IPS-15b (cell line): Measurements from ENCODE around the gene MRPS11.

ENCODE experiments used
- H3K27me3 ChIP-seq: one replicate; pipeline ENCODE4 v1.6.1; 2013; ENCODE audit warnings: low read length; ENCODE audit not compliant: control insufficient read depth, insufficient read depth
- H3K36me3 ChIP-seq: one replicate; pipeline ENCODE4 v1.6.1; 2013; ENCODE audit warnings: low read length; ENCODE audit not compliant: control insufficient read depth, insufficient read depth
- H3K4me1 ChIP-seq: one replicate; pipeline ENCODE4 v1.6.1; 2013; ENCODE audit warnings: mild to moderate bottlenecking, low read length; ENCODE audit not compliant: control insufficient read depth, insufficient read depth
- H3K4me3 ChIP-seq: one replicate; pipeline ENCODE4 v1.5.1; 2013; ENCODE audit warnings: low read depth, low read length
- H3K9ac ChIP-seq: one replicate; pipeline ENCODE4 v1.6.1; 2013; ENCODE audit warnings: low read depth, mild to moderate bottlenecking, low read length
- H3K9me3 ChIP-seq: one replicate; pipeline ENCODE4 v1.6.1; 2013; ENCODE audit warnings: mild to moderate bottlenecking, low read length; ENCODE audit not compliant: control insufficient read depth, insufficient read depth

Gene MRPS11

GRCh38 chr15:88479169-88479568, 11.7 kb downstream of the MRPS11 start:
- H3K9me3 ChIP-seq: no peaks in the 10 kb centered on the region
- H3K4me3 ChIP-seq: no peak overlapping the region
- peaks cover 5% of the 10 kb centered on the region for H3K4me1 ChIP-seq
- H3K27me3 ChIP-seq: no peaks in the 10 kb centered on the region
- no peaks in the 10 kb centered on the region for H3K36me3 ChIP-seq
- no peak overlapping the region for H3K9ac ChIP-seq

GRCh38 chr15:88480981-88481380, 13.5 kb downstream of the MRPS11 start:
- Histone ChIP-seq H3K4me3 (no peak overlapping the region), H3K36me3 (no peaks in the 10 kb centered on the region), H3K27me3 (no peaks in the 10 kb centered on the region), H3K9ac (no peak overlapping the region), H3K9me3 (no peaks in the 10 kb centered on the region), H3K4me1 (peaks cover 22% of the 10 kb centered on the region)

- no peak overlapping the region for H3K9ac ChIP-seq
- H3K4me1 ChIP-seq: peaks cover 22% of the 10 kb centered on the region
- no peak overlapping the region for H3K4me3 ChIP-seq
- no peaks in the 10 kb centered on the region for H3K36me3 ChIP-seq
- no peaks in the 10 kb centered on the region for H3K9me3 ChIP-seq
- H3K27me3 ChIP-seq: no peaks in the 10 kb centered on the region
Measured at GRCh38 chr15:88482263-88482662, 14.8 kb downstream of the MRPS11 start.

GRCh38 chr15:88484682-88485331, 17.3 kb downstream of the MRPS11 start:
- Histone ChIP-seq H3K4me3 (no peak overlapping the region), H3K9me3 (no peaks in the 10 kb centered on the region), H3K4me1 (peaks cover 30% of the 10 kb centered on the region), H3K9ac (no peak overlapping the region), H3K36me3 (no peaks in the 10 kb centered on the region), H3K27me3 (no peaks in the 10 kb centered on the region)

- Histone ChIP-seq H3K9ac (peak overlapping the region; percentile 30), H3K4me1 (peaks cover 29% of the 10 kb centered on the region), H3K36me3 (no peaks in the 10 kb centered on the region), H3K27me3 (no peaks in the 10 kb centered on the region), H3K9me3 (no peaks in the 10 kb centered on the region), H3K4me3 (no peak overlapping the region)
Measured at GRCh38 chr15:88487178-88487795, 19.8 kb downstream of the MRPS11 start.

- Histone ChIP-seq H3K4me1 (peaks cover 29% of the 10 kb centered on the region), H3K27me3 (no peaks in the 10 kb centered on the region), H3K4me3 (no peak overlapping the region), H3K36me3 (no peaks in the 10 kb centered on the region), H3K9me3 (no peaks in the 10 kb centered on the region), H3K9ac (peak overlapping the region; percentile 30)
Measured at GRCh38 chr15:88487796-88488523, 20.5 kb downstream of the MRPS11 start.

- Histone ChIP-seq H3K9me3 (no peaks in the 10 kb centered on the region), H3K36me3 (no peaks in the 10 kb centered on the region), H3K9ac (no peak overlapping the region)
Measured at GRCh38 chr15:88489321-88489720, 21.8 kb downstream of the MRPS11 start.

GRCh38 chr15:88490036-88490435, 22.5 kb downstream of the MRPS11 start:
- Histone ChIP-seq H3K27me3 (no peaks in the 10 kb centered on the region), H3K9ac (no peak overlapping the region), H3K4me1 (peaks cover 18% of the 10 kb centered on the region), H3K36me3 (no peaks in the 10 kb centered on the region), H3K4me3 (no peak overlapping the region), H3K9me3 (no peaks in the 10 kb centered on the region)

More at GRCh38 chr15:88489321-88489720, 21.8 kb downstream of the MRPS11 start:
- H3K4me3 ChIP-seq: no peak overlapping the region
- no peaks in the 10 kb centered on the region for H3K27me3 ChIP-seq
- peaks cover 24% of the 10 kb centered on the region for H3K4me1 ChIP-seq

- Histone ChIP-seq H3K4me3 (no peak overlapping the region), H3K9me3 (no peaks in the 10 kb centered on the region), H3K27me3 (no peaks in the 10 kb centered on the region), H3K4me1 (peaks cover 9% of the 10 kb centered on the region), H3K9ac (no peak overlapping the region), H3K36me3 (no peaks in the 10 kb centered on the region)
Measured at GRCh38 chr15:88491158-88491557, 23.6 kb downstream of the MRPS11 start.

- H3K9me3 ChIP-seq: no peaks in the 10 kb centered on the region
- H3K4me3 ChIP-seq: no peak overlapping the region
- H3K36me3 ChIP-seq: peaks cover 6% of the 10 kb centered on the region
- H3K4me1 ChIP-seq: peaks cover 6% of the 10 kb centered on the region
- H3K9ac ChIP-seq: no peak overlapping the region
- no peaks in the 10 kb centered on the region for H3K27me3 ChIP-seq
Measured at GRCh38 chr15:88493844-88494243, 26.3 kb downstream of the MRPS11 start.

- H3K27me3 ChIP-seq: no peaks in the 10 kb centered on the region
- H3K4me1 ChIP-seq: peaks cover 4% of the 10 kb centered on the region
- H3K36me3 ChIP-seq: peaks cover 6% of the 10 kb centered on the region
- no peak overlapping the region for H3K9ac ChIP-seq
- no peak overlapping the region for H3K4me3 ChIP-seq
- no peaks in the 10 kb centered on the region for H3K9me3 ChIP-seq
Measured at GRCh38 chr15:88497109-88497765, 29.7 kb downstream of the MRPS11 start.
